GM21786 (cell line): Measurements from ENCODE around the gene MAFG.

Experiments
- ATAC-seq: cut with Tn5 transposase; IDR thresholded peaks from one replicate; pipeline ENCODE4 v1.9.1; 2021; ENCODE audit not compliant: unreplicated experiment

MAFG gene

GRCh38 chr17:81899514-81900166 is 27.9 kb downstream of the MAFG start:
- no peak for ATAC-seq

- ATAC-seq, result no peak
These were observed 28.6 kb downstream of the MAFG start for GRCh38 chr17:81898885-81899284.

GRCh38 chr17:81898029-81898866 is 29.3 kb downstream of the MAFG start:
- ATAC-seq, result no peak

GRCh38 chr17:81895400-81895799 is 32.1 kb downstream of the MAFG start:
- ATAC-seq, result no peak

- no peak for ATAC-seq
These were observed 36.3 kb downstream of the MAFG start for GRCh38 chr17:81891303-81891552.

GRCh38 chr17:81890447-81891302 is 36.9 kb downstream of the MAFG start:
- no peak for ATAC-seq

- ATAC-seq, result no peak
These were observed 37.9 kb downstream of the MAFG start for GRCh38 chr17:81889602-81890001.

GRCh38 chr17:81888988-81889595 is 38.4 kb downstream of the MAFG start:
- ATAC-seq, result no peak

- no peak for ATAC-seq
These were observed 39.2 kb downstream of the MAFG start for GRCh38 chr17:81888105-81888987.

GRCh38 chr17:81885869-81886548 is 41.5 kb downstream of the MAFG start:
- ATAC-seq, result no peak

- ATAC-seq, result no peak
These were observed 42.1 kb downstream of the MAFG start for GRCh38 chr17:81885454-81885853.

- no peak for ATAC-seq
These were observed 42.6 kb downstream of the MAFG start for GRCh38 chr17:81884968-81885367.

GRCh38 chr17:81884520-81884919 is 43.0 kb downstream of the MAFG start:
- ATAC-seq, result no peak

- ATAC-seq, result no peak
These were observed 48.4 kb downstream of the MAFG start for GRCh38 chr17:81879121-81879520.

GRCh38 chr17:81878294-81878693 is 49.2 kb downstream of the MAFG start:
- ATAC-seq, result no peak

GRCh38 chr17:81877569-81877968 is 50.0 kb downstream of the MAFG start:
- no peak for ATAC-seq

GRCh38 chr17:81871387-81872230 is 55.9 kb downstream of the MAFG start:
- peak; percentile 12 for ATAC-seq

- ATAC-seq, result peak; percentile 51
These were observed 56.6 kb downstream of the MAFG start, which contains the start of gene ARHGDIA for GRCh38 chr17:81870981-81871386. ARHGDIA (minus strand) TSS chr17:81871337; CDS start chr17:81869930, 1,407 bp downstream.
